T-helper 1 cell treated with Interleukin-12 subunit alpha and Interleukin-12 subunit beta and Interleukin-4 antibody, amounts not matched to agents 30 μg/mL and 1 μg/mL, for 36 hours (primary cell): ENCODE data around the gene VPS13C.
A peak's percentile ranks its signal among the peaks of the same experiment; 100 is the strongest.

Experiments used
- H3K27ac Mint-ChIP-seq: one replicate; pipeline ENCODE4 v1.8.0; 2021; ENCODE audit warnings: mild to moderate bottlenecking, mixed read lengths
- H3K27me3 Mint-ChIP-seq: one replicate; pipeline ENCODE4 v1.8.0; 2021; ENCODE audit warnings: low read depth, mixed read lengths
- H3K36me3 Mint-ChIP-seq: one replicate; pipeline ENCODE4 v1.8.0; 2021; ENCODE audit warnings: low read depth, mixed read lengths
- H3K4me1 Mint-ChIP-seq: one replicate; pipeline ENCODE4 v1.8.0; 2021; ENCODE audit warnings: low read depth, mixed read lengths
- H3K4me3 Mint-ChIP-seq: one replicate; pipeline ENCODE4 v1.8.0; 2021; ENCODE audit warnings: mild to moderate bottlenecking, moderate library complexity, mixed read lengths
- H3K9me3 Mint-ChIP-seq: one replicate; pipeline ENCODE4 v1.8.0; 2021; ENCODE audit warnings: mixed read lengths

VPS13C gene

GRCh38 chr15:61910839-61911369 is 149.3 kb downstream of the VPS13C start:
- Mint-ChIP-seq H3K27ac (no peak overlapping the region), H3K36me3 (peaks cover 41% of the 10 kb centered on the region), H3K9me3 (no peaks in the 10 kb centered on the region), H3K4me1 (no peaks in the 10 kb centered on the region), H3K27me3 (no peaks in the 10 kb centered on the region), H3K4me3 (no peak overlapping the region)

- no peaks in the 10 kb centered on the region for H3K9me3 Mint-ChIP-seq
- H3K27me3 Mint-ChIP-seq = no peaks in the 10 kb centered on the region
- H3K4me3 Mint-ChIP-seq = no peak overlapping the region
- H3K27ac Mint-ChIP-seq = no peak overlapping the region
- H3K36me3 Mint-ChIP-seq = peaks cover 46% of the 10 kb centered on the region
- no peaks in the 10 kb centered on the region for H3K4me1 Mint-ChIP-seq
Observed at GRCh38 chr15:61908241-61908640, 152.0 kb downstream of the VPS13C start.

GRCh38 chr15:61907753-61908086 is 152.5 kb downstream of the VPS13C start:
- Mint-ChIP-seq H3K36me3 (peaks cover 49% of the 10 kb centered on the region), H3K9me3 (no peaks in the 10 kb centered on the region), H3K4me3 (no peak overlapping the region), H3K4me1 (no peaks in the 10 kb centered on the region), H3K27me3 (no peaks in the 10 kb centered on the region), H3K27ac (no peak overlapping the region)

- no peaks in the 10 kb centered on the region for H3K4me1 Mint-ChIP-seq
- H3K9me3 Mint-ChIP-seq = peaks cover 5% of the 10 kb centered on the region
- no peak overlapping the region for H3K27ac Mint-ChIP-seq
- no peaks in the 10 kb centered on the region for H3K27me3 Mint-ChIP-seq
- H3K4me3 Mint-ChIP-seq = no peak overlapping the region
- peaks cover 54% of the 10 kb centered on the region for H3K36me3 Mint-ChIP-seq
Observed at GRCh38 chr15:61906961-61907752, 153.1 kb downstream of the VPS13C start.

- H3K27me3 Mint-ChIP-seq = no peaks in the 10 kb centered on the region
- no peak overlapping the region for H3K27ac Mint-ChIP-seq
- no peak overlapping the region for H3K4me3 Mint-ChIP-seq
- peaks cover 60% of the 10 kb centered on the region for H3K36me3 Mint-ChIP-seq
- H3K9me3 Mint-ChIP-seq = peaks cover 43% of the 10 kb centered on the region
- peaks cover 15% of the 10 kb centered on the region for H3K4me1 Mint-ChIP-seq
Observed at GRCh38 chr15:61893146-61893545, 167.1 kb downstream of the VPS13C start.

- Mint-ChIP-seq H3K36me3 (peaks cover 57% of the 10 kb centered on the region), H3K4me3 (no peak overlapping the region), H3K27ac (no peak overlapping the region)
Observed at GRCh38 chr15:61892140-61892539, 168.1 kb downstream of the VPS13C start.

GRCh38 chr15:61890106-61890505 is 170.1 kb downstream of the VPS13C start:
- H3K27ac Mint-ChIP-seq = peak overlapping the region; percentile 79
- peaks cover 53% of the 10 kb centered on the region for H3K36me3 Mint-ChIP-seq
- H3K4me3 Mint-ChIP-seq = no peak overlapping the region
- peaks cover 29% of the 10 kb centered on the region for H3K9me3 Mint-ChIP-seq
- H3K27me3 Mint-ChIP-seq = no peaks in the 10 kb centered on the region
- H3K4me1 Mint-ChIP-seq = peaks cover 15% of the 10 kb centered on the region

More at GRCh38 chr15:61892140-61892539, 168.1 kb downstream of the VPS13C start:
- peaks cover 15% of the 10 kb centered on the region for H3K4me1 Mint-ChIP-seq
- no peaks in the 10 kb centered on the region for H3K27me3 Mint-ChIP-seq
- H3K9me3 Mint-ChIP-seq = peaks cover 35% of the 10 kb centered on the region

GRCh38 chr15:61889706-61890105 is 170.5 kb downstream of the VPS13C start:
- H3K4me3 Mint-ChIP-seq = peak overlapping the region; percentile 18
- no peaks in the 10 kb centered on the region for H3K27me3 Mint-ChIP-seq
- H3K4me1 Mint-ChIP-seq = peaks cover 15% of the 10 kb centered on the region
- H3K36me3 Mint-ChIP-seq = peaks cover 49% of the 10 kb centered on the region
- H3K27ac Mint-ChIP-seq = peak overlapping the region; percentile 79
- peaks cover 25% of the 10 kb centered on the region for H3K9me3 Mint-ChIP-seq

- Mint-ChIP-seq H3K9me3 (peaks cover 15% of the 10 kb centered on the region), H3K4me3 (no peak overlapping the region), H3K27ac (no peak overlapping the region), H3K27me3 (no peaks in the 10 kb centered on the region), H3K36me3 (peaks cover 38% of the 10 kb centered on the region), H3K4me1 (peaks cover 14% of the 10 kb centered on the region)
Observed at GRCh38 chr15:61888074-61888780, 172.0 kb downstream of the VPS13C start.

GRCh38 chr15:61880084-61880483 is 180.2 kb downstream of the VPS13C start:
- H3K4me1 Mint-ChIP-seq = no peaks in the 10 kb centered on the region
- H3K36me3 Mint-ChIP-seq = peaks cover 18% of the 10 kb centered on the region
- no peaks in the 10 kb centered on the region for H3K27me3 Mint-ChIP-seq
- no peaks in the 10 kb centered on the region for H3K9me3 Mint-ChIP-seq
- no peak overlapping the region for H3K27ac Mint-ChIP-seq
- no peak overlapping the region for H3K4me3 Mint-ChIP-seq

- H3K4me1 Mint-ChIP-seq = no peaks in the 10 kb centered on the region
- H3K27ac Mint-ChIP-seq = no peak overlapping the region
- H3K27me3 Mint-ChIP-seq = no peaks in the 10 kb centered on the region
- peaks cover 18% of the 10 kb centered on the region for H3K36me3 Mint-ChIP-seq
- no peaks in the 10 kb centered on the region for H3K9me3 Mint-ChIP-seq
- no peak overlapping the region for H3K4me3 Mint-ChIP-seq
Observed at GRCh38 chr15:61879219-61879618, 181.0 kb downstream of the VPS13C start.

GRCh38 chr15:61871926-61872522 is 188.2 kb downstream of the VPS13C start:
- H3K4me1 Mint-ChIP-seq = no peaks in the 10 kb centered on the region
- H3K4me3 Mint-ChIP-seq = no peak overlapping the region
- no peaks in the 10 kb centered on the region for H3K9me3 Mint-ChIP-seq
- no peak overlapping the region for H3K27ac Mint-ChIP-seq
- peaks cover 29% of the 10 kb centered on the region for H3K36me3 Mint-ChIP-seq
- H3K27me3 Mint-ChIP-seq = no peaks in the 10 kb centered on the region

GRCh38 chr15:61869656-61870055 is 190.6 kb downstream of the VPS13C start:
- Mint-ChIP-seq H3K9me3 (no peaks in the 10 kb centered on the region), H3K36me3 (peaks cover 28% of the 10 kb centered on the region), H3K4me1 (no peaks in the 10 kb centered on the region), H3K4me3 (no peak overlapping the region), H3K27ac (no peak overlapping the region), H3K27me3 (no peaks in the 10 kb centered on the region)

- H3K27me3 Mint-ChIP-seq = no peaks in the 10 kb centered on the region
- no peaks in the 10 kb centered on the region for H3K9me3 Mint-ChIP-seq
- H3K27ac Mint-ChIP-seq = no peak overlapping the region
- H3K36me3 Mint-ChIP-seq = peaks cover 10% of the 10 kb centered on the region
- no peak overlapping the region for H3K4me3 Mint-ChIP-seq
- H3K4me1 Mint-ChIP-seq = no peaks in the 10 kb centered on the region
Observed at GRCh38 chr15:61861962-61862361, 198.3 kb downstream of the VPS13C start.
